ENCODE measurements around the gene MTM1.

MTM1 gene

DNA sequence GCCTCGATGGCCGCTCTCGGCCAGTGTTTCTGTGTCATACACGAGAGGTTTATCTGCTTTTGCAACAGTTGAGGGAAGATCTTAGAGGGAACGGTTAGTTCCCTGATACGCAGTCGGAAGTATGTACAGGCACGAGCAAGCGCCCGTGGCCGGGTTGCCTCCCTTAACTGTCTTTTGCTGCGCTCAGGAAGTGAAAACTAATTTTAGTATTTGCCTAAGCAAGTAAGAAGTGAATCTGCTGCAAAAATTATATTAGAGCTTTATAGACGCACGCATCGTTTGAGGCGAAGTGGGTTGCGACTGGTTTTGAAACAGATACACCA, 695 bp downstream of the MTM1 start (continued):
- TF ChIP-seq, protein P1, sequence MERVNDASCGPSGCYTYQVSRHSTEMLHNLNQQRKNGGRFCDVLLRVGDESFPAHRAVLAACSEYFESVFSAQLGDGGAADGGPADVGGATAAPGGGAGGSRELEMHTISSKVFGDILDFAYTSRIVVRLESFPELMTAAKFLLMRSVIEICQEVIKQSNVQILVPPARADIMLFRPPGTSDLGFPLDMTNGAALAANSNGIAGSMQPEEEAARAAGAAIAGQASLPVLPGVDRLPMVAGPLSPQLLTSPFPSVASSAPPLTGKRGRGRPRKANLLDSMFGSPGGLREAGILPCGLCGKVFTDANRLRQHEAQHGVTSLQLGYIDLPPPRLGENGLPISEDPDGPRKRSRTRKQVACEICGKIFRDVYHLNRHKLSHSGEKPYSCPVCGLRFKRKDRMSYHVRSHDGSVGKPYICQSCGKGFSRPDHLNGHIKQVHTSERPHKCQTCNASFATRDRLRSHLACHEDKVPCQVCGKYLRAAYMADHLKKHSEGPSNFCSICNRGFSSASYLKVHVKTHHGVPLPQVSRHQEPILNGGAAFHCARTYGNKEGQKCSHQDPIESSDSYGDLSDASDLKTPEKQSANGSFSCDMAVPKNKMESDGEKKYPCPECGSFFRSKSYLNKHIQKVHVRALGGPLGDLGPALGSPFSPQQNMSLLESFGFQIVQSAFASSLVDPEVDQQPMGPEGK (CRISPR knock-in tag; IDR thresholded peaks at IDR 0.05; ENCODE audit: borderline replicate concordance), result no peak

DNA sequence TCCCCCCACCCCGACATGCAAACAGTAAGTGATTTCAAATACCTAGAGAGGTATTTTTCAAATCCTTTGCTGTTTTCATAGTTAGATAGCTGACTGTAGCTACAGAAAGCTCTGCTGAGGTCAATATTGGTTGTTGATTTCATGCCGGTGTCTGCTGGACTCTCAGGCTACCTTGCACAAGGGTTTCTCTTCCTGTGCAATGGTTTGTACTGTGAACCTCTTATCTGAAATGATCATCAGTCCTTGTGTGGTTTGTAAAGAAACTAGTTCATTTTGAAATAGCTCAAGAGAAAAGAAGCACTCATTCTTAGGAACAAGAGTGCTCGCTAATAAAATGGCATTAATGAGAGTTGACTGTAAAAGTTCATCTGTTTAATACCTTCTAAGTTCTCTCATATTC, 2.1 kb downstream of the MTM1 start:
- no peak for ATAC-seq
- TF ChIP-seq ISL1 (CRISPR knock-in tag; IDR thresholded peaks at IDR 0.05), result no peak
- no peak for TF ChIP-seq SNAI2 (CRISPR knock-in tag; IDR thresholded peaks at IDR 0.05)
- TF ChIP-seq TCF4 (CRISPR knock-in tag; IDR thresholded peaks at IDR 0.05; ENCODE audit: borderline replicate concordance), result no peak
- no peak for TF ChIP-seq POU6F1 (CRISPR knock-in tag; IDR thresholded peaks at IDR 0.05; ENCODE audit: borderline replicate concordance, low read depth)

GRCh38 chrX:150572206-150572605, 3.8 kb downstream of the MTM1 start:
- ATAC-seq, result no peak
- TF ChIP-seq CSDC2 (CRISPR knock-in tag; IDR thresholded peaks at IDR 0.05) (no peak), TCF4 (CRISPR knock-in tag; IDR thresholded peaks at IDR 0.05; ENCODE audit: borderline replicate concordance) (no peak), ISL1 (CRISPR knock-in tag; IDR thresholded peaks at IDR 0.05) (no peak), ZC3H10 (CRISPR knock-in tag; IDR thresholded peaks at IDR 0.05) (no peak)

DNA sequence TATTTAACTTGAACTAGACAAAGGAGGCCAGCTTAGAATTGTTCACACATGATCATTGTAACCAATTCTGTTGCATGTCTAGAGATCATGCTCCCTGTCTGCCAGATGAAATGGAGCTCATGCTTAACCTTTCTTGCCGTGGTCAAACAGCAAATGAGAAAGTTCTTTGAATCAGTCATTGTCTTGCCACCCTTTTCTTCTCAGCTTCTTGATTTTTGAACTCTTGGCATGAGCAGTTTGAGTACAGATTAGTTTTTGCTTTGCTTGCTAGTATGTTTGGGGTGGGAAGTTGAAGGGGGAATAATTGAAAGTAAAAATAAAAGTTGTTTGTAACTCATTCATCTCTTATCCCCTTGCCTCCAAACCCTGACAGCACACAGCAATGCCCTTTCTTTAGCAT, 4.7 kb downstream of the MTM1 start:
- ATAC-seq, result no peak
- TF ChIP-seq, protein P2, sequence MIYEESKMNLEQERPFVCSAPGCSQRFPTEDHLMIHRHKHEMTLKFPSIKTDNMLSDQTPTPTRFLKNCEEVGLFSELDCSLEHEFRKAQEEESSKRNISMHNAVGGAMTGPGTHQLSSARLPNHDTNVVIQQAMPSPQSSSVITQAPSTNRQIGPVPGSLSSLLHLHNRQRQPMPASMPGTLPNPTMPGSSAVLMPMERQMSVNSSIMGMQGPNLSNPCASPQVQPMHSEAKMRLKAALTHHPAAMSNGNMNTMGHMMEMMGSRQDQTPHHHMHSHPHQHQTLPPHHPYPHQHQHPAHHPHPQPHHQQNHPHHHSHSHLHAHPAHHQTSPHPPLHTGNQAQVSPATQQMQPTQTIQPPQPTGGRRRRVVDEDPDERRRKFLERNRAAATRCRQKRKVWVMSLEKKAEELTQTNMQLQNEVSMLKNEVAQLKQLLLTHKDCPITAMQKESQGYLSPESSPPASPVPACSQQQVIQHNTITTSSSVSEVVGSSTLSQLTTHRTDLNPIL (CRISPR knock-in tag; IDR thresholded peaks at IDR 0.05; ENCODE audit: low read depth), result no peak
- no peak for TF ChIP-seq ARNTL (CRISPR knock-in tag; IDR thresholded peaks at IDR 0.05; ENCODE audit: borderline replicate concordance, low read depth)
- TF ChIP-seq GLIS3 (CRISPR knock-in tag; IDR thresholded peaks at IDR 0.05), result no peak
- no peak for TF ChIP-seq PPARA (CRISPR knock-in tag; IDR thresholded peaks at IDR 0.05; ENCODE audit: borderline replicate concordance)

DNA sequence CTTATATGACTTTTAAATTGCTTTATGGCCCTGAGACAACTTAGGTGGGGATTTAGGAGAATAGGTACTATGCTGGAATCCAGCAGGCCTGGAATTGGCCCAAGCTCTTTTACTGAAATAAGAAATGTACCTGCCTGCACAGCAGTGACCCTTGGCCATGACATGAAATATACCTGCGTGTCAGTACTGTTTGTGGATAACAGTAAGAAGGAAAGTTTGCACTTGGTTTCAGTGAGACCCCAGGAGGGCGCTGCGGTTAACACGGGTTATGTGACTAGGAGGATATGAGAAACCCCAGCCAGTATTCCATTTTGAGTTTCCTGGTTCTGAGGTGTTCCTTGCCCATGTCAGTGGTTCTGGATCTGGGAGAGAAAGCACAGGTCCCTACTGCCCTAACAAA, 5.3 kb downstream of the MTM1 start:
- TF ChIP-seq BACH2 (CRISPR knock-in tag; IDR thresholded peaks at IDR 0.05; ENCODE audit: borderline replicate concordance), result no peak
- ATAC-seq, result no peak

DNA sequence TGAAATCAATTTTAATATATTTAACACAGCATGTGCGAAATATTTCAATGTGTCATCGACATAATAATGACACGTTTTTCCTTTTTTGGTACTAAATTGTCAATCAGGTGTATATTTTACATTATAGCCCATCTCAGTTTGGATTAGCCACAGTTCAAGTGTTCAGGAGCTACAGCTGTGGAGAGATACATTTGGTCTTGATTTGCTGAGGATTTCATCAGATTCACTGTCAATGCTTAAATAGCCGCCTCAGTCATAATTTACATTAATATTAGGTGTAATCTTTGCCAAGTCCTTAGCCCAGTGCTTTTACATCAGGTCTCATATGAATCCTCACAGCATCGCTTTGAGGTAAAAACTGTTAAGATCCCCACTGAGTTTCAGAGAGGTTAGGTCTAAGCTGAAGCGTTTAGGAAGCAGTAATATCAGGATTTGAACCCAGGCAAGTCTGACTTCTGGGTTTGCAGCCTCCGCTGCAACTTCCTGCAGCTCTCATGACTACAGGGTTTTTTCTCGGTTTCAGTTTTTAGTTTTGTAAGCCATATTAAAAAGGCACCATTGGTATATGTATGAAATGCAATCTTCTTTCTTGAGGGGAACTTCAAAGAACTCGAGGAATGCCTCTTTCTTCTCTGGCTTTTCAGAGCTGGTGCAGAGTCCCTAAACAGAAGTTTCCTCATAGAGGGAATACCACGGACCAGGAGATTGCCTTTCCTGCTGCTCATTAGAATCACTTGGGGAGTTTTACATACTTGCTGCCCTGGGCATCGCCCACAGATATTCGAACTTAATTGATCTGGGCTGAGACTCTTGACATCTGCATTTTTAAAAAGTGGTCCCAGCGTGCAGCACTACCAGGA, 6.4 kb downstream of the MTM1 start:
- ATAC-seq, result no peak
- TF ChIP-seq ZNF8 (CRISPR knock-in tag; IDR thresholded peaks at IDR 0.05), result no peak
- TF ChIP-seq ARNTL (CRISPR knock-in tag; IDR thresholded peaks at IDR 0.05; ENCODE audit: borderline replicate concordance, low read depth), result no peak

GRCh38 chrX:150575419-150575814, 7.0 kb downstream of the MTM1 start:
- no peak for TF ChIP-seq POU6F1 (CRISPR knock-in tag; IDR thresholded peaks at IDR 0.05; ENCODE audit: borderline replicate concordance, low read depth)
- TF ChIP-seq TCF4 (CRISPR knock-in tag; IDR thresholded peaks at IDR 0.05; ENCODE audit: borderline replicate concordance), result no peak
- no peak for TF ChIP-seq CSDC2 (CRISPR knock-in tag; IDR thresholded peaks at IDR 0.05)
- ATAC-seq, result no peak

- ATAC-seq, result no peak
- TF ChIP-seq ZFP3 (CRISPR knock-in tag; IDR thresholded peaks at IDR 0.05) (no peak), ZFP30 (CRISPR knock-in tag; IDR thresholded peaks at IDR 0.05) (no peak), PPARA (CRISPR knock-in tag; IDR thresholded peaks at IDR 0.05; ENCODE audit: borderline replicate concordance) (no peak), TOX (CRISPR knock-in tag; IDR thresholded peaks at IDR 0.05; ENCODE audit: borderline replicate concordance) (no peak)
These were observed 8.8 kb downstream of the MTM1 start for GRCh38 chrX:150577174-150577573.
